ENCODE measurements around the gene IL4R. TPM values are rescaled to one million over a fixed set of nuclear protein-coding genes. Genes with fewer than 3 reads are reported as not detected.

The IL4R gene
- total and polyA plus RNA-seq, 2 of the 13 experiments (the other 11 are each of a cell fraction or from before 2014, with no cell fraction given): 15.9 to 49.6 TPM

- TF ChIP-seq CTCF (CRISPR knock-in tag; IDR thresholded peaks at IDR 0.05): peak; percentile 32
- no peak for TF ChIP-seq SMYD3 (CRISPR knock-in tag; IDR thresholded peaks at IDR 0.05)
- no peak for TF ChIP-seq KLF6 (CRISPR knock-in tag; IDR thresholded peaks at IDR 0.05)
- no peak for TF ChIP-seq TRIM24 (CRISPR knock-in tag; IDR thresholded peaks at IDR 0.05)
- TF ChIP-seq BHLHE40 (IDR thresholded peaks at IDR 0.05; ENCODE audit: low read length): no peak
- TF ChIP-seq ZBTB25 (CRISPR knock-in tag; IDR thresholded peaks at IDR 0.05): no peak
- TF ChIP-seq ZNF557 (CRISPR knock-in tag; IDR thresholded peaks at IDR 0.05): no peak
- TF ChIP-seq HNRNPK (IDR thresholded peaks at IDR 0.05; ENCODE audit: low read depth, low read length, poor library complexity, severe bottlenecking): no peak
- no peak for TF ChIP-seq ZNF264 (CRISPR knock-in tag; IDR thresholded peaks at IDR 0.05)
- no peak for TF ChIP-seq ZNF34 (CRISPR knock-in tag; IDR thresholded peaks at IDR 0.05; ENCODE audit: borderline replicate concordance)
- TF ChIP-seq SP4 (CRISPR knock-in tag; IDR thresholded peaks at IDR 0.05): peak; percentile 44
- no peak for TF ChIP-seq RELA (CRISPR knock-in tag; IDR thresholded peaks at IDR 0.05)
- TF ChIP-seq SCMH1 (CRISPR knock-in tag; IDR thresholded peaks at IDR 0.05; ENCODE audit: borderline replicate concordance): no peak
- TF ChIP-seq TCF7 (IDR thresholded peaks at IDR 0.05; ENCODE audit: low read depth): no peak
- no peak for TF ChIP-seq RERE (CRISPR knock-in tag; IDR thresholded peaks at IDR 0.05; ENCODE audit: low read depth)
- no peak for TF ChIP-seq ZNF460 (CRISPR knock-in tag; IDR thresholded peaks at IDR 0.05; ENCODE audit: borderline replicate concordance)
- no peak for TF ChIP-seq ZFP62 (CRISPR knock-in tag; IDR thresholded peaks at IDR 0.05)
- TF ChIP-seq ZMAT3 (CRISPR knock-in tag; conservative IDR thresholded peaks at IDR 0.05): no peak
- TF ChIP-seq ZEB1 (IDR thresholded peaks at IDR 0.05; ENCODE audit: insufficient replicate concordance, low read depth): peak; percentile 61
- TF ChIP-seq ARNT (IDR thresholded peaks at IDR 0.05): no peak
- no peak for TF ChIP-seq XBP1 (CRISPR knock-in tag; IDR thresholded peaks at IDR 0.05)
- no peak for TF ChIP-seq PBX2 (CRISPR knock-in tag; IDR thresholded peaks at IDR 0.05)
Measured at GRCh38 chr16:27326738-27327585, 13.2 kb downstream of the IL4R start (continued).

All from HepG2 (cell line).